ENCODE data around the gene KLHL29. TPM values are rescaled to one million over a fixed set of nuclear protein-coding genes. Genes with fewer than 3 reads are reported as not detected.

Gene KLHL29
- polyA plus RNA-seq, 1 of the 3 experiments (the other 2 are of a cell fraction) = 4.6 TPM

GRCh38 chr2:23436346-23437098, 51.5 kb downstream of the KLHL29 start:
- H3K36me3 ChIP-seq (replicated peaks in 1 of 2; ENCODE audit: control insufficient read depth in 1 of 2, insufficient read depth in 2 of 2, low read length in 1 of 2) = no peaks in the 10 kb centered on the region
- no peak for DNase-seq
- TF ChIP-seq FOXJ3 (CRISPR knock-in tag; IDR thresholded peaks at IDR 0.05) (no peak), JUND (IDR thresholded peaks at IDR 0.05) (no peak), SIN3A (IDR thresholded peaks at IDR 0.05; ENCODE audit: borderline replicate concordance, low read depth, low read length) (no peak), CTCF (IDR thresholded peaks at IDR 0.05) (no peak), EZH2phosphoT487 (IDR thresholded peaks at IDR 0.05; ENCODE audit: borderline replicate concordance, low read depth) (no peak)

GRCh38 chr2:23441414-23441813, 56.4 kb downstream of the KLHL29 start:
- ChIA-PET CTCF (no interaction called here), POLR2A (no interaction called here)
- TF ChIP-seq CTCF (IDR thresholded peaks at IDR 0.05) = no peak
- TF ChIP-seq FOSL2 (IDR thresholded peaks at IDR 0.05; ENCODE audit: borderline replicate concordance, low read depth) = no peak
- TF ChIP-seq RXRA (IDR thresholded peaks at IDR 0.05; ENCODE audit: borderline replicate concordance, low read depth) = no peak
- no peak for TF ChIP-seq MAX (IDR thresholded peaks at IDR 0.05; ENCODE audit: low read depth)
- TF ChIP-seq USF1 (IDR thresholded peaks at IDR 0.05; ENCODE audit: borderline replicate concordance, low read depth) = no peak
- no peak for TF ChIP-seq RFX5 (IDR thresholded peaks at IDR 0.05; ENCODE audit: low read length)
- TF ChIP-seq CHD2 (IDR thresholded peaks at IDR 0.05; ENCODE audit: low read length, partially characterized antibody) = no peak
- TF ChIP-seq JUND (IDR thresholded peaks at IDR 0.05) = no peak
- no peak for TF ChIP-seq POLR2AphosphoS5 (IDR thresholded peaks at IDR 0.05; ENCODE audit: low read depth, low read length)
- no peak for TF ChIP-seq MXI1 (IDR thresholded peaks at IDR 0.05; ENCODE audit: low read depth, low read length)
- TF ChIP-seq FOXM1 (IDR thresholded peaks at IDR 0.05; ENCODE audit: low read depth) = no peak
- TF ChIP-seq ELF1 (IDR thresholded peaks at IDR 0.05) = no peak
- TF ChIP-seq ZBTB33 (IDR thresholded peaks at IDR 0.05; ENCODE audit: borderline replicate concordance, low read depth) = no peak
- TF ChIP-seq FOXJ3 (CRISPR knock-in tag; IDR thresholded peaks at IDR 0.05) = no peak
- no peak for TF ChIP-seq USF2 (IDR thresholded peaks at IDR 0.05; ENCODE audit: borderline replicate concordance, low read depth, low read length)
- H3K27ac ChIP-seq (ENCODE audit: low read depth in 2 of 2, low read length in 1 of 2) = no peak overlapping the region
- H4K20me1 ChIP-seq (ENCODE audit: insufficient read depth) = no peaks in the 10 kb centered on the region; the same call in 1 of the 2 replicates
- no peak overlapping the region for H2AFZ ChIP-seq (ENCODE audit: low read depth)
- H3K4me2 ChIP-seq = no peak overlapping the region
- H3K4me3 ChIP-seq (ENCODE audit: low read depth in 2 of 2, low read length in 1 of 2) = no peak overlapping the region
- H3K9ac ChIP-seq = no peak overlapping the region
- DNase-seq = no peak
- 0 out of 2 replicates have a peak, but pooled peaks cover 4% of the 10 kb centered on the region for H3K9me3 ChIP-seq
- no peaks in the 10 kb centered on the region for H3K79me2 ChIP-seq (ENCODE audit: insufficient read depth)
- H3K36me3 ChIP-seq (replicated peaks in 1 of 2; ENCODE audit: control insufficient read depth in 1 of 2, insufficient read depth in 2 of 2, low read length in 1 of 2) = no peaks in the 10 kb centered on the region
- H3K4me1 ChIP-seq (ENCODE audit: control insufficient read depth in 1 of 2, insufficient read depth in 2 of 2, low read depth in 1 of 2, low read length in 1 of 2) = peaks cover 5 to 8% of the 10 kb centered on the region in 2 experiments; a peak in 2 of 4 replicates
- no peaks in the 10 kb centered on the region for H3K9me2 ChIP-seq
- 59% methylated on average over 1 of the region's 1 CpG for WGBS (ENCODE audit: low lambda C conversion rate)
- H3F3A ChIP-seq (replicated peaks; ENCODE audit: insufficient read depth) = peaks cover 4% of the 10 kb centered on the region
- H3K27me3 ChIP-seq (ENCODE audit: insufficient read depth) = no peaks in the 10 kb centered on the region

More at GRCh38 chr2:23436346-23437098, 51.5 kb downstream of the KLHL29 start:
- Histone ChIP-seq H3K4me2 (no peak overlapping the region), H2AFZ (ENCODE audit: low read depth) (no peak overlapping the region), H3K79me2 (ENCODE audit: insufficient read depth) (no peaks in the 10 kb centered on the region), H3F3A (replicated peaks; ENCODE audit: insufficient read depth) (no peaks in the 10 kb centered on the region), H3K4me1 (ENCODE audit: control insufficient read depth in 1 of 2, insufficient read depth in 2 of 2, low read depth in 1 of 2, low read length in 1 of 2) (peaks cover 0 to 22% of the 10 kb centered on the region in 2 experiments; a peak in 1 of 4 replicates), H4K20me1 (ENCODE audit: insufficient read depth) (no peaks in the 10 kb centered on the region), H3K4me3 (ENCODE audit: low read depth in 2 of 2, low read length in 1 of 2) (no peak overlapping the region), H3K27ac (ENCODE audit: low read depth in 2 of 2, low read length in 1 of 2) (no peak overlapping the region), H3K9me2 (no peaks in the 10 kb centered on the region), H3K9ac (no peak overlapping the region), H3K9me3 (0 out of 2 replicates have a peak, but pooled peaks cover 2% of the 10 kb centered on the region), H3K27me3 (ENCODE audit: insufficient read depth) (no peaks in the 10 kb centered on the region)
- POLR2A ChIA-PET = no interaction called here
- CTCF ChIA-PET = interaction anchor here (1.6 to 2.3 kb wide), 3 partner anchors 10 to 32 kb away, joined by 3 to 9 read pairs (median 7); no protein-coding TSS in a partner anchor
- 79% methylated on average over 16 of the region's 16 CpGs for WGBS (ENCODE audit: low lambda C conversion rate)

Data from SK-N-SH (cell line).